Subcutaneous adipose tissue (tissue), 4 donors: ENCODE measurements around the gene EHBP1L1. TPM values are rescaled to one million over a fixed set of nuclear protein-coding genes. Genes with fewer than 3 reads are reported as not detected.

Experiments
- CTCF ChIP-seq: fragments of 450-650 bp; IDR thresholded peaks from one replicate; pipeline ENCODE4 v1.5.1; 2016; ENCODE audit warnings: low read depth, mild to moderate bottlenecking, control low read depth, antibody characterized with exemption, moderate library complexity
- total RNA-seq, 4 donors: library from RNA; depleted of rRNA; stranded (reverse); fragments of >200 nt; gene quantifications; one replicate each; pipeline ENCODE4 v1.1.0, GENCODE V29; 2016

EHBP1L1 gene
- total RNA-seq, 4 donors from 2014 or later: 27.1 to 79.5 (median 45.7) TPM

GRCh38 chr11:65574109-65574810, 1.6 kb upstream of the EHBP1L1 start:
- no peak for TF ChIP-seq CTCF

GRCh38 chr11:65574811-65575567, 864 bp upstream of the EHBP1L1 start:
- TF ChIP-seq CTCF: no peak

GRCh38 chr11:65576232-65576866, 496 bp downstream of the EHBP1L1 start:
- no peak for TF ChIP-seq CTCF

GRCh38 chr11:65576867-65577755, 1.3 kb downstream of the EHBP1L1 start:
- no peak for TF ChIP-seq CTCF

GRCh38 chr11:65577756-65578109, 1.9 kb downstream of the EHBP1L1 start:
- no peak for TF ChIP-seq CTCF

- TF ChIP-seq CTCF: no peak
These were observed 2.3 kb downstream of the EHBP1L1 start for GRCh38 chr11:65578134-65578533.
